Motor neuron (in vitro differentiated cells): Measurements from ENCODE around the gene RFX2. TPM values are rescaled to one million over a fixed set of nuclear protein-coding genes. Genes with fewer than 3 reads are reported as not detected.
A peak's percentile ranks its signal among the peaks of the same experiment; 100 is the strongest.

ENCODE experiments used
- ATAC-seq, 8 experiments: fragments of 200-7000 bp; cut with Tn5 transposase; replicated peaks in 6 of 8; 2 replicates each; pipeline ENCODE4 v1.8.0; 2021; ENCODE audit warnings: mild to moderate bottlenecking in 8 of 8, moderate library complexity in 8 of 8
- H3K27ac ChIP-seq, 2 donors: fragments of 250-450 bp; sonication (Bioruptor Pico); 2 replicates each; pipeline ENCODE4 v1.9.0; 2021; ENCODE audit warnings: antibody characterized with exemption in 2 of 2, mild to moderate bottlenecking in 2 of 2, moderate library complexity in 1 of 2
- H3K4me1 ChIP-seq, 2 donors: fragments of 250-450 bp; sonication (Bioruptor Pico); replicated peaks in 1 of 2; 2 replicates each; pipeline ENCODE4 v1.6.1; 2021; ENCODE audit warnings: antibody characterized with exemption in 2 of 2, mild to moderate bottlenecking in 2 of 2, moderate library complexity in 1 of 2
- H3K4me3 ChIP-seq, 5 donors: fragments of 250-450 bp; sonication (Bioruptor Pico); 2 replicates each; pipeline ENCODE4 v1.9.0; 2021; ENCODE audit warnings: antibody characterized with exemption in 5 of 5, mild to moderate bottlenecking in 5 of 5, moderate library complexity in 4 of 5
- WGBS, 10 experiments: fragments of 450-650 bp; shearing (Covaris generic); methylation state at CpG; one replicate each; pipeline ENCODE4 v1.0.0; 2022; 5-methylcytosine and 5-hydroxymethylcytosine counted together
- in situ Hi-C, 9 experiments: fragments of 400-800 bp; cut with MboI; loops; one replicate each; pipeline ENCODE4 v1.15.0; 2021; ENCODE audit warnings: low sequenced_read_pairs in 9 of 9, low pct_unique_long_range_greater_than_20kb in 2 of 9; ENCODE audit not compliant: unreplicated experiment in 9 of 9
- total RNA-seq, 8 experiments: library from RNA; unstranded; fragments of 300-600 nt; gene quantifications; 2 replicates each; pipeline versions ENCODE4 v1.2.3 to v1.2.4, GENCODE V29; 2022

The RFX2 gene
- 10 to 100 TPM in 1 of 8 experiments, 1 to 10 TPM in 7; 1.4 to 23.2 (median 7.4) TPM for total RNA-seq

DNA sequence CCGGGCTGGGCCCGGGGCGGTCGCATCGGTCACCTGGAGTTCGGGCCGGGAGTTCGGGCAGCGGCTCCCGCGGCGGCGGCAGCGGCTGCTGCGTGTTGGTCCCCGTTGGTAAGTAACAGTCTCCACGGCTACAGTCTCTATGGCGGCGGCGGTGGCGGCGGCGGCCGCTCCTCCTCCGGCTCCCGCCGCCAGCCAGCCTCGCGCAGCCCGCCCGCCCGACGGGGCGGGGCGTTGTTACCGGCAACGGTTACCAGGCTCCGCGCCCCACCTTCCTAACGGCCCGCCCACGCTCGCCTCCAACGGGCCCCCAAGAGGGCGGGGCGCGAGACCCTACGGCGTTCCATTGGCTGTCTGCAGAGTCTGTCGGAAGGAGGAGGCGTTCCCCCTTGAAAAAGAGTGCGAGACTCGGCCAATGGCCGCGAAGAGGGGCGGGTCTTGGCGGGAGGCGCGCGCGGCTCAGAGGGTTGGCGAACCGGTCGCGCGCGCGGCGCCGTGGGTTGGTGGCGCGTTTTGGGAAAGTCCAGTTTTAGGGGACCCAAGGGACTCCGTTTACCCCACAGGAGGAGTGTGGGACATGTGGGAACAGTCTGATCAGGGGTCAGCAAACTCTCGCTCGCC, at the start of gene RFX2:
TSS of gene RFX2 (minus strand) at position 141 of the 618 bp plus-strand sequence. CDS start 63,004 bp downstream, outside the sequence.
- Histone ChIP-seq H3K4me3 (peak within 1 kb of the TSS; percentile 57 to 70 (median 70)), H3K27ac (peak within 1 kb of the TSS in 1 of 2 donors; percentile 11), H3K4me1 (peaks cover 0 to 2% of the 10 kb centered on the region in 2 donors)
- 0% methylated on average over 1 to 10 of the region's 75 CpGs; no CpG with 5 or more reads in 7 of the 10 experiments for WGBS, 10 experiments
- in situ Hi-C loops: no loop called here
- ATAC-seq: peak; percentile 93 to 99 (median 97)

DNA sequence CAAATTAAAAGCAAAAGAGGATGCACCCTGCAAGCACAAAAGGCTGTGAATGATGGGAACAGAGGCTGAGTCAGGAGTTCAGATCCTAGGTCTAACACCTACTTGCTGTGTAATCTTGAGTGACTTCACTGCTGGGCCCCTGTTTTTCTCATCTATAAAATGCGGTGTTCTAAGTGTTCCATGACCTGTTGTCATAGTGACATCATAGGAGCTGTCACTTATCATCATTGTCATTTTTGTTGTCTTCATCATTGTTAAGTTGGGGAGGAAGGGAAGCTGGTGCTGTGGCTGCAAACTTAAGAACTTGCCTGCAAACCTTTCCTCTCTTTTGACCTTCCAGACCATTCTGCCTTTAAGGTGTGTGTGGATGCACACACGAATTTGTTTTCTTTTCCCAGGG, 45.7 kb upstream of the RFX2 start:
- Histone ChIP-seq H3K27ac (no peak overlapping the region), H3K4me3 (no peak overlapping the region), H3K4me1 (no peaks in the 10 kb centered on the region)
- 0 to 44% (median 29%) methylated on average over 1 to 2 of the region's 2 CpGs; no CpG with 5 or more reads in 3 of the 10 experiments for WGBS, 10 experiments
- no peak for ATAC-seq
- in situ Hi-C loops: no loop called here

DNA sequence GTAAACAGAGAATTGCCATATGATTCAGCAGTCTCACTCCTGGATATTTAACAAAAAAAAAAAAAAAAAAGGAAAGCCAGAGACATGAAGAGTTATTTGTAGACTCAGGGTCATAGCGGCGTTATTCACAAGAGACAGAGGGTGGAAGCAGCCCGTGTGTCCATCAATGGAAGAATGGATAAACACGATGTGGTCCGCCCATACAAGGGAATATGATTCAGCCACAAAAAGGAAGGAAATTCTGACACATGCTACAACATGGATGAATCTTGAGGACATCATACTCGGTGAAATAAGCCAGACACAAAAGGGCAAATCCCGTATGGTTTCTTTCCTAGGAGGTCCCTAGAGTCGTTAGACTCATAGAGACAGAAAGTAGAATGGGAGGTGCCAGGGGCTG, 40.0 kb upstream of the RFX2 start:
- in situ Hi-C loops: no loop called here
- WGBS, 10 experiments: 70 to 95% (median 85%) methylated on average over 2 to 8 of the region's 8 CpGs; no CpG with 5 or more reads in 2 of the 10 experiments
- H3K4me3 ChIP-seq: no peak overlapping the region
- H3K4me1 ChIP-seq: no peaks in the 10 kb centered on the region
- H3K27ac ChIP-seq: no peak overlapping the region
- no peak for ATAC-seq

- H3K4me3 ChIP-seq: no peak overlapping the region
- no peak overlapping the region for H3K27ac ChIP-seq
- WGBS, 10 experiments: 38 to 57% (median 40%) methylated on average over 1 of the region's 1 CpG; no CpG with 5 or more reads in 7 of the 10 experiments
- ATAC-seq: no peak
- H3K4me1 ChIP-seq: no peaks in the 10 kb centered on the region
- in situ Hi-C loops: no loop called here
These were observed 30.9 kb upstream of the RFX2 start for GRCh38 chr19:6141217-6141616.

DNA sequence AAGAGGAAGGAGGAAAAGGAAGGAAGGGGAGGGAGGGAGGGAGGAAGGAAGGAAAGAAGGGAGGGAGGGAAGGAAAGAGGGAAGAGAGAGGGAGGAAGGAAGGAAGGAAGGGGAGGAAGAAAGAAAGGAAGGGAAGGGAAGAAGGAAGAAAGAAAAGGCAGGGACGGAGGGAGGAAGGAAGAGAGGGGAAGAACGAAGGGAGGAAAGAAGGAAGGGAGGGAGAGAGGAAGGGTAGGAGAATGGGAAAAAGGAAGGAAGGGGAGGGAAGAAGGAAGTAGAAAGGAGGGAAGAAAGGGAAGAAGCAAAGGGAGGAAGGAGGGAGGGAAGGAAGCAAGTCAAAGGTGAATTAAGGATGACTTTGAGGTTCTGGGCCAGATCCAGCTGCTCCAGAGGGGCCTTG, 28.2 kb upstream of the RFX2 start:
- H3K4me3 ChIP-seq: no peak overlapping the region
- no peak for ATAC-seq
- H3K4me1 ChIP-seq: no peaks in the 10 kb centered on the region
- no peak overlapping the region for H3K27ac ChIP-seq
- 57 to 91% (median 62%) methylated on average over 1 to 2 of the region's 2 CpGs; no CpG with 5 or more reads in 6 of the 10 experiments for WGBS, 10 experiments
- in situ Hi-C loops: no loop called here

GRCh38 chr19:6138066-6138465, 27.8 kb upstream of the RFX2 start:
- Histone ChIP-seq H3K4me3 (no peak overlapping the region), H3K27ac (no peak overlapping the region), H3K4me1 (no peaks in the 10 kb centered on the region)
- no peak for ATAC-seq
- in situ Hi-C loops: no loop called here
- WGBS, 10 experiments: 8 to 47% (median 33%) methylated on average over 2 to 6 of the region's 7 CpGs; no CpG with 5 or more reads in 4 of the 10 experiments

- 67 to 100% (median 87%) methylated on average over 1 to 4 of the region's 5 CpGs; no CpG with 5 or more reads in 3 of the 10 experiments for WGBS, 10 experiments
- H3K27ac ChIP-seq: no peak overlapping the region
- no peaks in the 10 kb centered on the region for H3K4me1 ChIP-seq
- ATAC-seq: no peak
- H3K4me3 ChIP-seq: no peak overlapping the region
- in situ Hi-C loops: no loop called here
These were observed 22.9 kb upstream of the RFX2 start for GRCh38 chr19:6133231-6133630.

GRCh38 chr19:6132482-6132881, 22.2 kb upstream of the RFX2 start:
- whole genome bisulfite sequencing, 10 experiments: 79 to 100% (median 100%) methylated on average over 1 to 3 of the region's 4 CpGs; no CpG with 5 or more reads in 3 of the 10 experiments
- no peak overlapping the region for H3K27ac ChIP-seq
- no peak overlapping the region for H3K4me3 ChIP-seq
- ATAC-seq: no peak
- in situ Hi-C loops: no loop called here
- no peaks in the 10 kb centered on the region for H3K4me1 ChIP-seq

GRCh38 chr19:6127716-6128335, 17.5 kb upstream of the RFX2 start:
- no peak for ATAC-seq
- in situ Hi-C loops: loop anchor here in 1 of 9 experiments (10.0 kb wide), 1 partner anchor 83 kb away; no protein-coding TSS in a partner anchor

GRCh38 chr19:6126335-6126974, 16.2 kb upstream of the RFX2 start:
- in situ Hi-C loops: loop anchor here in 1 of 9 experiments (10.0 kb wide), 1 partner anchor 82 kb away; no protein-coding TSS in a partner anchor
- WGBS, 10 experiments: 0 to 58% (median 33%) methylated on average over 1 to 3 of the region's 3 CpGs; no CpG with 5 or more reads in 1 of the 10 experiments
- peak in 5 of 8 experiments; percentile 26 to 77 (median 53) for ATAC-seq

More at GRCh38 chr19:6127716-6128335, 17.5 kb upstream of the RFX2 start:
- H3K4me1 ChIP-seq: no peaks in the 10 kb centered on the region
- no peak overlapping the region for H3K27ac ChIP-seq
- no peak overlapping the region for H3K4me3 ChIP-seq
- 38 to 79% (median 66%) methylated on average over 1 to 5 of the region's 6 CpGs; no CpG with 5 or more reads in 1 of the 10 experiments for WGBS, 10 experiments

DNA sequence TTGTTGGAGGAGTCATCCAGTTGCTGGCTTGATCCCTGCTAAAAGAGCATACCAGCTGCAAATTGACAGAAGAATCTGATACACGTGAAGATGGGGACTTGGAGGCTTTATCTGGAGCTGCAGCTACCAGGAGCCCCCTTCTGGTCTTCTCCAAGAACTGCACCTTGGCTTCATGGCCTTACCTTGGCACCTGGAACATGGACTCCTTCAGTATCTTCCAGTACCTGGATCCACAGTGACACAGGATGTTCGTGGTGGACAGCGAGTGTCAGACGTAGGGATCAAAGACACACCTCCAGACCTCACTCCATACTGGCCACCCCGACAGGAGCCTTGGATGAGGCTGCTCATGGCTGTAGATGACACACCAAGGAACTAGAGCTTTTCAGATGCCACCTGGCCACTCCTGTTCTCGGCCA, 15.3 kb upstream of the RFX2 start:
- Histone ChIP-seq H3K4me1 (no peaks in the 10 kb centered on the region), H3K27ac (no peak overlapping the region), H3K4me3 (no peak overlapping the region)
- ATAC-seq: peak in 6 of 8 experiments; percentile 22 to 93 (median 74)
- WGBS, 10 experiments: 3 to 33% (median 22%) methylated on average over 1 to 6 of the region's 6 CpGs; no CpG with 5 or more reads in 4 of the 10 experiments
- in situ Hi-C loops: loop anchor here in 1 of 9 experiments (10.0 kb wide), 1 partner anchor 81 kb away; no protein-coding TSS in a partner anchor

More at GRCh38 chr19:6126335-6126974, 16.2 kb upstream of the RFX2 start:
- H3K4me1 ChIP-seq: no peaks in the 10 kb centered on the region
- H3K4me3 ChIP-seq: no peak overlapping the region
- no peak overlapping the region for H3K27ac ChIP-seq

DNA sequence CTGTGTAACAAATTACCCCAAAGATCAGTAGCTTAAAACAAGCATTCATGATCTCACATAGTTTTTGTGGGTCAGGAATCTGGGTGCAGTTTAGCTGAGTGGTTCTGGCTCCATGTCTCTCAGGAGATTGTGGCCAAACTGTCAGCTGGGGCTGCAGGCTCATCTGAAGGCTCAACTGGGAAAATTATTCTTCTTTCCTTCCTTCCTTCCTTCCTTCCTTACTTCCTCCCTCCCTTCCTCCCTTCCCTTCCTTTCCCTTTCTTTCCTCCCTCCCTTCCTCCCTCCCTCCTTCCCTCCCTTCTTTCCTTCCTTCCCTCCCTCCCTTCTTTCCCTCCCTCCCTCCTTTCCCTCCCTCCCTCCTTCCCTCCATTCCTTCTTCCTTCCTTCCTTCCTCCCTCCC, 8.7 kb upstream of the RFX2 start:
- in situ Hi-C loops: no loop called here
- H3K4me1 ChIP-seq: no peaks in the 10 kb centered on the region
- H3K4me3 ChIP-seq: no peak overlapping the region
- no peak overlapping the region for H3K27ac ChIP-seq
- no peak for ATAC-seq

DNA sequence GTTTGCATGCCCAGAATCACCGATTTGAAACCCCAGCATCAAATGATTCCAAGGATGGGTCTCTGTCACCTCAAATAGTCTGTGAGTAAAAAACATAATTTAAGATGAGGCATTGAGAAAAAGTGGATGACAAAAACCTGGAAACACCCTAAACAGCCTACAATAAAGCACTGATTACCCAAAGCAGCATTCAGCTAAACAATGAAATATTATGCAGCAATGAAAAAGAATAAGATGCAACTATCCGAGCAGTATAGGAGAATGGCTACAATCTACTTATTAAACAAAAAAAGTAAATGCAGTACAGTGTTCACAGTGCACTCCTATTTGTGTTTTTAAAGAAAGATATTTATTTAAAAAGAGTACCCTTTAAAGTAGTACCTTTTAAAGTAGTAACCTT, 7.7 kb upstream of the RFX2 start:
- H3K4me1 ChIP-seq: no peaks in the 10 kb centered on the region
- no peak overlapping the region for H3K27ac ChIP-seq
- WGBS, 10 experiments: 7 to 50% (median 31%) methylated on average over 1 to 2 of the region's 2 CpGs; no CpG with 5 or more reads in 2 of the 10 experiments
- in situ Hi-C loops: no loop called here
- no peak for ATAC-seq
- H3K4me3 ChIP-seq: no peak overlapping the region
